Ureter (tissue), 1 donor: Measurements from ENCODE around the gene DUSP28. TPM values are rescaled to one million over a fixed set of nuclear protein-coding genes. Genes with fewer than 3 reads are reported as not detected.
"Not testable (repeated sequence)": the region's sequence is repeated elsewhere in the genome, so short reads cannot be mapped to it uniquely, and the experiment has no call there.

ENCODE experiments used
- DNase-seq: peaks from one replicate; pipeline ENCODE4 v3.0.0-alpha.2; 2020; ENCODE audit warnings: low spot score
- total RNA-seq: library from RNA; stranded (reverse); gene quantifications from one replicate; pipeline ENCODE4 v1.2.4, GENCODE V29; 2023
- donor health status: DM: yes; HTN: yes; CAD: no.

Gene DUSP28
- total RNA-seq, 1 donor from 2014 or later = 6.2 TPM

- DNase-seq = no peak
Observed at GRCh38 chr2:240527153-240527750, 32.9 kb upstream of the DUSP28 start.

GRCh38 chr2:240528406-240529040 lies 31.6 kb upstream of the DUSP28 start:
- no peak for DNase-seq

GRCh38 chr2:240529344-240529999 lies 30.7 kb upstream of the DUSP28 start:
- no peak for DNase-seq

GRCh38 chr2:240530181-240530580 lies 30.0 kb upstream of the DUSP28 start:
- DNase-seq = no peak

GRCh38 chr2:240531038-240531437 lies 29.1 kb upstream of the DUSP28 start:
- no peak for DNase-seq

GRCh38 chr2:240532031-240532775 lies 28.0 kb upstream of the DUSP28 start:
- no peak for DNase-seq

GRCh38 chr2:240538031-240538780 lies 22.0 kb upstream of the DUSP28 start:
- no peak for DNase-seq

GRCh38 chr2:240539101-240539500 lies 21.1 kb upstream of the DUSP28 start:
- DNase-seq = not testable (repeated sequence)

GRCh38 chr2:240539906-240540305 lies 20.3 kb upstream of the DUSP28 start:
- DNase-seq = no peak

GRCh38 chr2:240551288-240551687 lies 8.9 kb upstream of the DUSP28 start:
- DNase-seq = no peak

GRCh38 chr2:240551811-240552210 lies 8.3 kb upstream of the DUSP28 start:
- DNase-seq = no peak

GRCh38 chr2:240553956-240554480 lies 6.1 kb upstream of the DUSP28 start:
- DNase-seq = no peak

- DNase-seq = no peak
Observed at GRCh38 chr2:240554767-240555493, 5.2 kb upstream of the DUSP28 start.

GRCh38 chr2:240555541-240556250 lies 4.5 kb upstream of the DUSP28 start:
- no peak for DNase-seq

- peak; percentile 52 for DNase-seq
Observed at GRCh38 chr2:240556553-240557100, 3.5 kb upstream of the DUSP28 start.

GRCh38 chr2:240557101-240557751 lies 2.9 kb upstream of the DUSP28 start:
- no peak for DNase-seq

GRCh38 chr2:240557808-240558207 lies 2.3 kb upstream of the DUSP28 start, which contains the start of gene ANKMY1:
Gene ANKMY1, minus strand, starts transcription at chr2:240557988. Its CDS starts 653 bp downstream, at chr2:240557335.
- DNase-seq = peak; percentile 62

- DNase-seq = no peak
Observed at GRCh38 chr2:240558236-240558761, 1.9 kb upstream of the DUSP28 start.

GRCh38 chr2:240559286-240559685 lies 871 bp upstream of the DUSP28 start:
- no peak for DNase-seq
